Chondrocyte (in vitro differentiated cells): ENCODE measurements around the gene POLA1. TPM values are rescaled to one million over a fixed set of nuclear protein-coding genes. Genes with fewer than 3 reads are reported as not detected.

Experiments
- DNase-seq: peaks from one replicate; pipeline ENCODE4 v3.0.0; 2021; ENCODE audit warnings: mixed read lengths, low spot score
- H3K27ac Mint-ChIP-seq: one replicate; pipeline ENCODE4 v1.8.0; 2021; ENCODE audit warnings: mild to moderate bottlenecking, moderate library complexity, mixed read lengths; ENCODE audit not compliant: unreplicated experiment
- H3K27me3 Mint-ChIP-seq: 2 replicates; pipeline ENCODE4 v1.8.0; 2021; ENCODE audit warnings: low read depth, mixed read lengths
- H3K36me3 Mint-ChIP-seq: 2 replicates; pipeline ENCODE4 v1.8.0; 2021; ENCODE audit warnings: low read depth, mixed read lengths
- H3K4me1 Mint-ChIP-seq: 2 replicates; pipeline ENCODE4 v1.8.0; 2021; ENCODE audit warnings: low read depth, mild to moderate bottlenecking, mixed read lengths
- H3K4me3 Mint-ChIP-seq: one replicate; pipeline ENCODE4 v1.8.0; 2021; ENCODE audit warnings: mild to moderate bottlenecking, moderate library complexity, mixed read lengths; ENCODE audit not compliant: unreplicated experiment
- H3K9me3 Mint-ChIP-seq: 2 replicates; pipeline ENCODE4 v1.8.0; 2021; ENCODE audit warnings: low read depth, mixed read lengths
- CTCF ChIP-seq: fragments of 200-600 bp; sonication (generic); IDR thresholded peaks from 2 replicates; pipeline ENCODE4 v1.5.0; 2021; ENCODE audit warnings: antibody characterized with exemption, mild to moderate bottlenecking, moderate library complexity
- total RNA-seq: library from RNA; stranded (reverse); gene quantifications from 3 replicates; pipeline ENCODE4 v1.2.1, GENCODE V29; 2021

Gene POLA1
- total RNA-seq, 1 donor from 2014 or later: 10.8 TPM

GRCh38 chrX:24925430-24925829 is 231.7 kb downstream of the POLA1 start:
- Mint-ChIP-seq H3K9me3 (no peaks in the 10 kb centered on the region), H3K4me1 (no peaks in the 10 kb centered on the region), H3K27me3 (no peaks in the 10 kb centered on the region), H3K4me3 (no peak overlapping the region), H3K27ac (no peak overlapping the region), H3K36me3 (peaks cover 3% of the 10 kb centered on the region)
- no peak for DNase-seq
- no peak for TF ChIP-seq CTCF

- H3K4me3 Mint-ChIP-seq: no peak overlapping the region
- no peaks in the 10 kb centered on the region for H3K4me1 Mint-ChIP-seq
- H3K36me3 Mint-ChIP-seq: peaks cover 3% of the 10 kb centered on the region
- no peak overlapping the region for H3K27ac Mint-ChIP-seq
- no peaks in the 10 kb centered on the region for H3K27me3 Mint-ChIP-seq
- DNase-seq: no peak
- no peaks in the 10 kb centered on the region for H3K9me3 Mint-ChIP-seq
- TF ChIP-seq CTCF: no peak
Observed at GRCh38 chrX:24927372-24927771, 233.7 kb downstream of the POLA1 start.

GRCh38 chrX:24928114-24928513 is 234.4 kb downstream of the POLA1 start:
- Mint-ChIP-seq H3K9me3 (no peaks in the 10 kb centered on the region), H3K27ac (no peak overlapping the region), H3K36me3 (peaks cover 3% of the 10 kb centered on the region), H3K4me3 (no peak overlapping the region), H3K4me1 (no peaks in the 10 kb centered on the region), H3K27me3 (no peaks in the 10 kb centered on the region)
- DNase-seq: no peak
- TF ChIP-seq CTCF: no peak

GRCh38 chrX:24934279-24934678 is 240.6 kb downstream of the POLA1 start:
- Mint-ChIP-seq H3K27ac (no peak overlapping the region), H3K36me3 (peaks cover 3% of the 10 kb centered on the region), H3K9me3 (no peaks in the 10 kb centered on the region), H3K27me3 (no peaks in the 10 kb centered on the region), H3K4me3 (no peak overlapping the region), H3K4me1 (no peaks in the 10 kb centered on the region)
- TF ChIP-seq CTCF: no peak
- DNase-seq: no peak

- H3K9me3 Mint-ChIP-seq: no peaks in the 10 kb centered on the region
- H3K36me3 Mint-ChIP-seq: no peaks in the 10 kb centered on the region
- no peak overlapping the region for H3K4me3 Mint-ChIP-seq
- H3K27ac Mint-ChIP-seq: no peak overlapping the region
- no peak for DNase-seq
- H3K4me1 Mint-ChIP-seq: peaks cover 21% of the 10 kb centered on the region
- no peak for TF ChIP-seq CTCF
- no peaks in the 10 kb centered on the region for H3K27me3 Mint-ChIP-seq
Observed at GRCh38 chrX:24945009-24945408, 251.3 kb downstream of the POLA1 start.
